ENCODE results near the gene SAFB2.

SAFB2 gene

DNA sequence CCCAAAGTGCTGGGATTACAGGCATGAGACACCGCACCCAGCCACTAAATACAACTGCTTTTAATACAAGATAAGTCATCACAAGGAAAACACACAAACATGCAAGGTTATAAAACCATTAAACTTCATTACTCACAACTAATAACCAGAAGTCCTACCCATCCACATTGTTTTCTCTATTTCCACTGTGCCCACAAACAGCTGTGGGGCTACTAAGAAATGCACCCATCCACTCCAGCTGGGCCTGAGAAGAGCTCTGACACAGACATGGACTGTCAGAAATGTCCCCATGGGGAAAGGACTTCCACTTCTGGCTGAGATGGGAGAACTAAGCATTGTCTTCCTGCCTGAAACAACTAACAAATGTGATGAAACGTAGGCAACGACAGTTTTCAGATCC lies 17.2 kb downstream of the SAFB2 start:
- no peak for DNase-seq

DNA sequence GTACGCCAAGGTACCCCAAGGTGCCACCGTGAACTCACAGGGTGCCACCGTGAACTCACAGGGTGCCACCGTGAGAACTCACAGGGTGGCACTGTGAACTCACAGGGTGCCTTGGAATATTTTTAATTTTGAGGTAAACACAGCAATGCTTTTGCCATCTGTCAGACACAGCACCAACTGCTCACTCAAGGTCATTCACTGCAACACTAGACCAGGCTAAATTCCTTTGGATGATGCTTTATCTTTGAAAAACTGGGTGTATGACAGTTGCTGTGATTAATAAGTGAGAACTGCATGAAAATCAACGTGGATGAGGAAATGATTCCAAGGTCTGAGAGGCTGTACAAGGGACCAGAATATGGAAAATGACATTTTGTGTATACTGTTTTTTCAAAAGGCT lies 18.9 kb downstream of the SAFB2 start:
- DNase-seq = no peak

DNA sequence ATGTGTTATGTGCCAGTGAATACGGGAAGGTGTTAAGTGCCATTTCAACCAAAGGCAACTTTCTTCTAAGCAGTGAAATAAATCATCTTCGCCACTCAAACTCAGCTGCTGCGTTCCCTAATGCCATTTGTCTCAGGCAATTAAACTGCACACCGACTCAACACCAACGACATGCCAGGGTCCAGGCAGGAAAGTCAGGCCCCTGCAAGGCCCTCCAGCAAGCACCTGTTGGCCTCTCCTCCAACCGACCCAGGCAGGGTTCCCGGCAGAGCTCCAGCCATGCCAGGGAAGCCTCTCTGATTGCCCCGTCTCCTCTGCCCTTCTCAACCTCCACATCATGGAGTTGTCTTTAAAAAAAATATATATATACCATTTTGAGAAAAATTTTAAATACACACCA lies 21.8 kb downstream of the SAFB2 start:
- no peak for DNase-seq

DNA sequence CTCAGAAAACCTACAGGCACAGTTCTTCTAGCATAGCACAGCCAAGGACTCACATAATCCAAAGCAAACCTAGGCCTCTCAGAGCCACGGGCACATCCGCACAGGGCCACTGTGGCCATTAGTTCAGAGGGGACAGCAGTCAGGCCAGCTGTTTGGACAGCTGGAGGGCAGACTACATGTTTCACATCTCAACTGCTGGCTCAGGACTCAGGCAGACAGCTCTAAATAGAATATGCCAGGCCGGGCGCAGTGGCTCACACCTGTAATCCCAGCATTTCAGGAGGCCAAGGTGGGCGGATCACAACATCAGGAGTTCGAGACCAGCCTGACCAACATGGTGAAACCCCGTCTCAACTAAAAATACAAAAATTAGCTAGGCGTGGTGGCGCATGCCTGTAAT lies 26.8 kb downstream of the SAFB2 start:
- DNase-seq = no peak

DNA sequence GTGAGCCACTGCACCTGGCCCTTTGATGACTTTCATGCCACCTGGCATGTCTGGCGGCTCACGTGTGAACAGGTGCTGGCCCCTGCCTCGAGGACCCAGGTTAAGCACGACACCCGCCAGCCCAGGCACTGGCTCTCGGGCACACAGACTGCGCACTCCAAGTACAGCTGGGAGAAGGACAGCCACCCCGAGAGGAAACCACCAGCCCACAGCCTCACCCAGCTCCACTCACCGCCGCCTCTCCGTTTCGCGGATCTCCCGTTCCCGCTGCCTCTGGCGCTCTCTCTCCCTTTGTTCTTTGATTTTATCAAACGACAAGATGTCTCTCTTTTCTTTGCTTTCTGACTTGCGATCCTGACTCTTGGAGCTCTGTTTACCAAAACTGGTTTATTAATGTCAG lies 27.4 kb downstream of the SAFB2 start:
- DNase-seq = no peak

DNA sequence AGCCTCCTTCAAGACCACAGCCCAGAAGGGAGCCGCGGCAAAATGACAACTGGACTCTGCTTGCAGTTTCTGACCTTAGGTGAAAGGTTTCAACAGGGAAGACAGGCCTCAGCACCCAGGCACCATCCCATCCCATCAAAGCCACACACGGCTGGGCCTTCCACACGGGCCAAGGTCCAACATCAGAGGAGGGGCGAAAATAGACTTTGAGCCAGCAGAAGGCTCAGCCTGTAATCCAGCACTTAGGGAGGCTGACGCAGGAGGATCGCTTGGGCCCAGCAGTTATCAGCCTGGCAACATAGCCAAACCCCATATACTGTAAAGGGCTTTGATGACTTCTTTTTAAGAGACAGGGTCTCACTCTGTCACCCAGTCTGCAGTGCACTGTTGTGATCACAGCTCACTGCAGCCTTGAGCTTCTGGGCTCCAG lies 28.0 kb downstream of the SAFB2 start:
- no peak for DNase-seq

DNA sequence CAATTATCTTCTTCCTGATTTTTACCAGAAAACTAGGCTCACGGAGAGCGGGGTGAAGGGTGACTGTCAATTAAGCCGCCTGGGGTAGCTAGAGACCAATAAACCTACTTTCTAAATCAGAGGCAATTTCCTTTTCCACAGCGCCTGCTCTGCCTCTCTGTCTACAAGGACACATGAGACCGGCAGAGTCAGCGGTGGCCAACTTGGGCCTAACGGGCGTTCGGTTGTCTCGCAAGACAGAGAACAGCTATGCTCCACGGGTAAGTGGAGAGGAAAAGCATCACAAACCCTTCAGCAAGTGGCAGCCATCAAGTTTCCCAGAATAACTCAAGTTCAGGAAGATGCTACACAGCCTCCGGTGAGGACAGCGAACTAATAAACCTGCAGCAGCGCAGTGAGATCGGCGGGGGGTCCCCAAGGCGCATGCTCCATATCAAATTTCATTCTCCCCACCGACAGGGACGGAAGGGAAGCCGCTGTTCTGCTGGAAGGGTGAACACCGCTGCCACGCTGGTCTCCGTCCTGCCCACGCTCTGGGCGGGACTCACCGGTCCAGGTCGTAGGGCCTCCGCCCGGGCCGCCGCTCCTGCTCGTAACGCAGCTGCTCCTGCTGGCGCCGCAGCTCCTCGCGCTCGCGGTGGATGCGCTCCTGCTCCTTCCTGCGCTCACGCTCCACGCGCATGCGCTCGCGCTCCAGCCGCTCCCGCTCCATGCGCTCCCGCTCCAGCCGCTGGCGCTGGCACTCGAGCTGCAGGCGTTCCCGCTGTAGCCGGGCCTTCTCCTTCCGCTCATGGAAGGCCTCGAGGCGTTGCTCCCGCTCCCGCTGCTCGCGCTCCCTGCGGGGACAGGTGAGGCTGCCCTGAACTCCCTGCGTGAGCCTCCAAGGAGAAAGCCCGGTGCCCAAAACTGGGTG lies 29.0 kb downstream of the SAFB2 start:
- no peak for DNase-seq

DNA sequence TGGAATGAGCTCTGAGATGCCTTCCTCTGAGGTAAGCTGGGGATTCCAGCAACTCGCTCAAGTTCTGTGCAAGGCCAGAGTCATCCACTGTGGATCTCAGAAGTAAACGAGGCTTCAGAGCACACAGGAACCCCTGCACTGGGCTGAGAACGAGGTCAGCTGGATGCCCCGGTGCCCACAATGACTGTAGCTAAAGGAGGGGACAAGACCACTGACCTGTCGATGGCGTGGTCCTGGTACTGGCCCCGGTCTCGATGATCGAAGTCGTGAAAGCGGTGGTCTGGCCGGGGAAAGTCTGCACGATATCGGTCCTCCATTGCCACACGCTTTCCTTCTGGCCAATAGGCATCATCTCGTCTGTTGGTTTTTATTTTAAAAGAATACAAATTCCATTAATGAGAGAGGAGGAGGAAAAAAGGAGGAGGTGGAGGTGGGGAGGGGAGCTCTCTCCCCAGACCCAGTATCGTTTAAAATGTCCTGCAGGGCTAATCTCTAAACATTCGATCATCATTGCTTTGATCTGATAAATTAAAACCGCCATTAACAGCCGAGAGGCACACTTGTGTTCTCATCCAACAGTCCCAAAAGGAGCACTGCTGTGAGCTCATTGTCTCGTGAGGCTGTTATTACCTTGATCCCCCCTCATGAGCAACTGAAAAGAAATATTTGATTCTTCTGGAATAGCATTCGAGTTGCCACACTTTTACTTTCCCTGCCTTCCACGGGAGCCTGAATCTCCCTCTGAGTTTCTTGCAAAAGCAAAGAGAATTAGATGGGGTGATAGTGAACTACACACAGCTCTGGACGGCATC lies 29.8 kb downstream of the SAFB2 start:
- DNase-seq = no peak

DNA sequence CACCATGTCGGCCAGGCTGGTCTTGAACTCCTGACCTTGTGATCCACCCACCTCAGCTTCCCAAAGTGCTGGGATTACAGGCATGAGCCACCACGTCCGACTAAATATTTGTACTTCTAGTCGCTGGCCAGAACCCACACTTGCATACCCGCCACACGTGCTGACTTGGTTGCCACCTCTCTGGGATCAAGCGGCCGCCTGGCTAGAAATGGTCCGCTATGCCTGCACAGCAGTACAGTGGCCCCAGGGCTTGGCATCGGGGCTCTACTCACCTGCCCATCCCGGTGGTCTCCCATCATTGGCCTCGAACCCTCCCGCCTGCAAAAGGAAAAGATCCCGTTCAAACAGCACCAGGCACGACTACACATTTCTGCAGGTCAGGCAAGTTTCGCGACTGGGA lies 31.1 kb downstream of the SAFB2 start:
- DNase-seq = no peak

DNA sequence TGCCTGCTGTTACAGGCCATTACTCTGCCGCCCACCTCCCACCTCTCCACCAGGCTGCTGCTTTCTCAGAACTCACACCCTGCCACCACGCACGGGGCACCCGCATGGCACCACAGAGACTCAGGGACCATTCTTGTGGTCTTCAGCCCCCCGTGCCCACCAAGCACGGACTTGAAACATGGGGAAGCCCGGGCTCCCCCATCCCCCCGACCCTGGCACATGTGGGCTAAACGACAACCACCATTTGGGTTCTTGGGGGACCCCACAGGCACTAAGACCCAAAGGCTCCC lies 31.8 kb downstream of the SAFB2 start:
- DNase-seq = no peak

DNA sequence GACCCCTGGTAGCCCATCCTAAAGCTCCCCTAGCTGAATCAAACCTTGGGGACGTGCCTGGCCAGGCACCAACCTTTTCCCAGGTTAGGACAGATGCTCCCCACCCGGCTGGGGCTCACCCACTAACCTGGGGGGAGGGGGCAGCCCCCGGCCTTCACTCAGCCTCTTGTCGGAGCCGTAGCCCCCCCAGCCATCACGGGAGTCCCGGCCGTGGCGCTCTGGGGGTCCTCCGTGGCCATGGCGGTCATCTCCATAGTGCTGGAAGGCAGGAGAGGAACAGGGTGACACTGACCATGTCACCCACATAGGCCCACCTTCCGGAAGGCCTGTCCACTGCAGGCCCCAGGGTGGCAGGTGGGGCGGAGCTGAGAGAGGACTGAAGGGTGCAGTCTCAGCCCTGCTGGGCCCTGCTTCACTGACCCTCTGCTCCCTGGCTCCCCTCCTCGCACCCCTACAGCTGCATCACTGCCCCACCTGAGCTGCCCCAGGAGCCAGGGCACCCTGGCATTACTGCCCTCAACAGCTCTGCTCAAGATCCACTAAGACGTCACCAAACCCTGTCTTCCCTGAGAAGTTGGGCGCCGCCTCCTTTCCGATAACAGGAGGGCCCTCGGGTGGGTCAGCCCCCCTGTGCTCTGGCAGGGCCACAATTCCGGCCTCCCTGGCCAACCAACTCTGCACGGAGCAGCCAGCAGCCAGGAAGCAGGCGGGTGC lies 32.3 kb downstream of the SAFB2 start:
- DNase-seq = no peak

DNA sequence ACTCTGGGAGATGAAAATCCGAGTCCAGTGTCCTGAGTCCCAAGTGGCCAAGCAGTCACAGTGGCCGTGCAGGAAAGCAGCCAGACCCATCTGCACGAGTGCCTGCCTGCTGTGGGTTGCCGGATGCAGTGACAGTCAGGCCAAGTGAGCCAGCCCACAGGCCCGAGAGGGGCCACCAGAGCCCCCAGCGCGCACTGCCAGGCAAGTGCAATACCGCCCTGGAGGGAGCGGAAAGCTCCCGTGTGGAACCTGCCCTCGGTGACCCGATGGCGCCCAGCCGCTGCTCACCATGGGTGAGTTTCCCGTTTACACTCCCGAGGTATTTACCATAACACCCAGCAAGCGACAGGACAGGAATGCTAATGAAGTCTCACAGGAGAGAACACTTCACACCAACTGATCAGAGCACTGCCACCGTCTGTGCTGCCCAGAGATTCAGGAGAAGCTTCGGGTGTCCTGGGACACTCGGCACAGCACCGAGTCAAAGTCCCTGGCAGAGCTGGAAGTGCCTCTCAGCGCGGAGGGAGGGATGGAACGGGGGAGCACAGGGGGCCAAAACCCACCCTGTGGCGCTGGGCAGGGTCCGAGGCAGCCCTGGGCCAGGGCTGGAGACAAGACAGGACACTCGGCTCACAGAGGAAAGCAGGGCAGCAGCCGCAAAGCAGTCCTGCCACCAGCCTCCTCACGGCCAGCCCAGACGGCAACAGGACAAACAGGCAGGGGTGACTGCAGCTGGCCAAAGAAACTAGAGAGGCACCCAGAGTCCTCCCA lies 33.5 kb downstream of the SAFB2 start:
- DNase-seq = no peak

DNA sequence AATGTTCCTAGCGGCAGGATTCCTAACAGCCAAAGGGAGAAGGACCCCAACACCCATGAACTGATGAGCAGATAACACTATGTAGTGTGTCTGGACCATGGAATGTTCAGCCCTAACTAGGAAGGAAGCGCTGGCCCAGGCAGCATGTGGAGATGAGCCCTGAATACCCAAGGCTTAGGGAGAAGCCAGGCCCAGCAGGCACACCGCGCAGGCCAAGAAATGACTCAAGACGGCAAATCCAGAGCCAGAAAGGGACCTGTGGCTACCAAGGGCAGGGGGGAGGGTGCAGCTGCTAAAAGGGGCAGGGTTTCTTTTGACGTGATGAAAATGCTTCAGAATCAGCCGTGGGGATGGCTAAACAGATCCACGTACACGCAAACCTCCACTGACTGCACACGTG lies 34.1 kb downstream of the SAFB2 start:
- DNase-seq = no peak

DNA sequence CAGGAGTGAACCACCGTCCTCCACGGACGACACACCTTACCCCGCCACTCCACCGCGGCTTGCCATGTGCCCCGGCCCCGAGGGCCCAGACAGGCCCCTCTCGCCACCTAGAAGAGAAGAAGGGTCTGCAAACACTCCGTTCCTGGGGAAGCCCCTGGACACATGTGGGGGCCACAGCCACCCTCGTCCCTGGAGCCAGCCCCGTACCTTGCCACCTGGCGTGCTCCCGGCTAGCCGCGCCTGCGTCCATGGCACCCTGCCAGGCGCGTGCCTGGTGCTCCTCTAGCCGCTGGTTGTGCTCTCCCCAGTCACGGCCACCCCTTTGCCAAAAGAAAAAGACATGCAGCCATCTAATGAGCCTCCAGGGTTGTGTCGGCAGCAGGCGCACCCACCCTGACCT lies 34.9 kb downstream of the SAFB2 start:
- no peak for DNase-seq

DNA sequence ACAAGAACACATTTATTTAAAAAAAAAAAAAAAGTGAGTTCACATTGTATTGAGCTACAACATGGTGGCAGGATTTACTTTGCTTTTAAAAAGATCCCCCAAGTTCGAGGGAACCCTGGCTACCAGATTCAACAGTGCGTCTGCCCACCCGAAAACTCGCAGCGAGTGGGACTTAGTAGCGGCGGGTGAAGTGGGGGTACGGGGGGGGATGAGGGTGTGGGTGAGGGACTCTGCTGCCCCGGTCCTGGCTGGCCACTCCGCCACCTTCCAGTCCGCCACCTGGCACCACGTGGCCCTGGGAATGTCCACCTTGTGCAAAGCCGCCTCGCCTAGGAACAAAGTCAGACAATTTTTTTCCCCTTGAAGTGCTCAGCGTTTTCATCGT lies 35.5 kb downstream of the SAFB2 start:
- DNase-seq = no peak

DNA sequence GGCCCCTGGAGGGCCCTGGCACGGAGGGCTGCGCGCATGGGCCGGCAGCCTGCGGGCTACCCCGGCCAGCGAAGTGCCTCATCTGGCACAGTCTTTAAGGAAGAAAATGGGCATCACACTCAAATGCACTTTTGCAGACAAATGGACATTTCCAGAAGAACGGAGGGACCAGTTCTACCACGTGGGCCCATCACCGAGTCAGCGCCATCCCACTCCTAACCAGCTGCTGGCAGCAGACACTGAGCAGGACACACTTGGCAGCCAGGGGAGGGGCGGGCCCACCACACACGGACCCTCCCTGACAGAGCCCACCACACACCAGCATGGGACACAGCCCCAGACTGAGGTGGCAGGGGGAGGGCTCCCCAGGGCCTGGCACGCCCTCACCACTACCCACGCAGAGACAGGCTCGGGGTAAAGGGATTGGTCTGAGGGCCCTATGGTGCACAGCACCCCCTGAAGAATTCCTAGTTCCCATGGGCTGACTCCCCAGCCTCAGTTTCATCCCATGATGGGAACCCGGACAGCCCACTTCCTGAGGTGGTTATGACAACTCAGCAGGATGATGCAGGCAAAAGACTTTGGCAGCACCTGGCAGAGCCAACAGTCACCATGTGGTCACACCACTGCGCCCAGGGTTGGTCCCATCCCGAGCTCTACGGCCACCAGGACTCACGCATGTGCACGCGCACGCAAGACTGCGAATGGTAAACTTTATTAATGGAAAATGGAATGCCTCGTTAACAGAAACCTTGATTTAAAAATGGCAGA lies 36.1 kb downstream of the SAFB2 start:
- no peak for DNase-seq

DNA sequence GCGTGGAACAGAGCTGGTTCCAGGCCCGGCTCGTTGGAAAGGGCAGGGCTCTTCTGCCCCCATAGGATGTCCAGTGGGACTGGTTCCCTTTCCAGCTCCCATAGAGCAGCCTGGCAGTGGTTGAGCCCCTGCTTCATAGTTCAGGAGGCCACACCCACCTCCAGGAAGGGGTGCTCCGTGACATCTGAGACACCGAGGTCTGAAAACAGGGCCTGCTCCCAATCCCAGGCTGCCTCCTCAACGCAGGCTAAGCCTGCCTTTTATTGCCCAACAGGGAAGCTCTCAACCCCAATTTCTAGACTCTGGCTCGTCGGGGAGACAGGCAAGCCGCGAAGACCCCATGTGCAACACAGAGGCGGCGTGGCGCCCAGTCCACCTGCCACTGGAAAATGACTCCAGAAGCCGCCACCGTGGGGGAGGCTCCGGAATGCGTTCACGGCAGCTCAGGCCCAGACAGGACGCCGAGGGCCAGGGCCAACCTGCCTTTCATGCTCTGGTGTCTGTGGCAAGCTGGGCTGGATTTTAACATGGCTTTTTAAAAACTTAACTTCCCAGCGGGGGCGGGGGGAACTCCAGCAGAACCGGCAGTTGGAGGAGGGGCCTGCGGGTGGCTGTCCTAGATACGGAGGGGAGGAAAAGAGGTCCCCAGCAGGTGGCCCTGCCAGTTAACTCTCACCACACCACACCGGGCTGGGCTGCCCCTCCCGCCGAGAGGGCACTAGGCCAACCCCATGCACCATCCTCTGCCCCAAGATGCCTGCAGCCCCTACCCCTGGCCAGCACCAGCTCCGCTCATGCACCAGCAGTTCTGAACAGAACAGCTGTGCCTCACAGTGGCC lies 36.9 kb downstream of the SAFB2 start:
- peak; percentile 50 to 54 for DNase-seq

DNA sequence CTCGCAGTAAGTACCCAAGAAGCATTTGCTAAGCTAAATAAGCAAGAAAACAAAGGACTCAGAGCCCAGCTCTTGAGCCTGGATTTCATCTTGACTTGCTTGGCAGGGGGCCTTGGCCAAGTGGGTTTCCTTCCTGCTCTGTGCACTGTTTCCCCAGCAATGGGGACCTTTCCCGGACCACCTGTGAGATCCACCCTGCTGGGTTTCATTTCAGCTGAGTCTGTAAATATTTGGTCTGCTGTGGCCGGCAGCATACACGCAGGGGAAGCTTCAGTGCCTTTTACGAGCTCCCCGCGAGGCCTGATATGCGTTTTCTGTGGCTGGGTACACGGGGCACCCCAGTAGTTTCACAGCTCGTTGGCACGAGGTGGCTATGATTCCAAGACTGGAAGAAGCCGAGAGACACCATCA lies 42.4 kb downstream of the SAFB2 start:
- DNase-seq = no peak

DNA sequence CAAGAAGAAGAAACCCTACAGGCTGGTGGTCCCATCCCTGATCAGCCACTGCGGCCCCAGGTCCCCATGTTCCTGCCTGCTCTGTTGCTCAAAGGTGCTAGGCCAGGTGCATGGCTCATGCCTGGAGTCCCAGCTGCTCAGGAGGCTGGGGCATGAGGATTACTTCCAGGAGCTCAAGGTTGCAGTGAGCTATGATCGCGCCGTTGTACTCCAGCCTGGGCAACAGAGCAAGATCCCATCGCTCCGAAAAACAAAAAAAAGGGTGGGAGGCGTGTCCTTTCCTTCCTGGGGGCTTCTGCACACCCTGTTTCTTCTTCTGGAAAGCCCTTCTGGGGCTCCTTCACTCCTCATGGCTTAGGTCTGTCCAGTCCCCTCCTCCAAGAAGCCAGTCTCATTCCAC lies 42.9 kb downstream of the SAFB2 start:
- no peak for DNase-seq

DNA sequence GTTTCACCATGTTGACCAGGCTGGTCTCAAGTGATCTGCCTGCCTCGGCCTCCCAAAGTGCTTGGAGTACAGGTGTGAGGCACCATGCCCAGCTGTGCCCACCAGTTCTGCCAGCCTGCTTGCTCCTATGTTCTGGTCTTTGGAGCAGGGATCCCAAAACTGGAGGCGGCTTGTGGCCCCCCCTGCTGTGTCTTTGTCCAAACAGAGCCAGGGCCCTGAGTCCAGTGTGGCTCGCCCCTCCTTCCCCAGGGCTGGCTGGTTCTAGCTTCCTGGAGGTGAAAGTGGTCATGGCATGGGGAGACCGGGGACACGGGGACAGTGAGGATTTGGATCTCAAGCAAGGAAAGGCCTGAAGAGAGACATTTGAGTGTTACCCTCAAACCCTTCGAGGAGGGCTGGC lies 43.3 kb downstream of the SAFB2 start:
- no peak for DNase-seq
